ENCODE data around the gene RRP15. TPM values are rescaled to one million over a fixed set of nuclear protein-coding genes. Genes with fewer than 3 reads are reported as not detected.

Gene RRP15
- total and polyA plus RNA-seq, 9 of the 15 experiments (the other 6 are each of a cell fraction or from before 2014, with no cell fraction given), result 9.5 to 58.1 (median 29.3) TPM

- TF ChIP-seq, protein P1, sequence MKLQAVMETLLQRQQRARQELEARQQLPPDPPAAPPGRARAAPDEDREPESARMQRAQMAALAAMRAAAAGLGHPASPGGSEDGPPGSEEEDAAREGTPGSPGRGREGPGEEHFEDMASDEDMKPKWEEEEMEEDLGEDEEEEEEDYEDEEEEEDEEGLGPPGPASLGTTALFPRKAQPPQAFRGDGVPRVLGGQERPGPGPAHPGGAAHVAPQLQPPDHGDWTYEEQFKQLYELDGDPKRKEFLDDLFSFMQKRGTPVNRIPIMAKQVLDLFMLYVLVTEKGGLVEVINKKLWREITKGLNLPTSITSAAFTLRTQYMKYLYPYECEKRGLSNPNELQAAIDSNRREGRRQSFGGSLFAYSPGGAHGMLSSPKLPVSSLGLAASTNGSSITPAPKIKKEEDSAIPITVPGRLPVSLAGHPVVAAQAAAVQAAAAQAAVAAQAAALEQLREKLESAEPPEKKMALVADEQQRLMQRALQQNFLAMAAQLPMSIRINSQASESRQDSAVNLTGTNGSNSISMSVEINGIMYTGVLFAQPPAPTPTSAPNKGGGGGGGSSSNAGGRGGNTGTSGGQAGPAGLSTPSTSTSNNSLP (IDR thresholded peaks at IDR 0.05; ENCODE audit: borderline replicate concordance, low read depth, low read length), result peak; percentile 84; the same call in 1 of the 2 replicates
- TF ChIP-seq SRSF1 (IDR thresholded peaks at IDR 0.05; ENCODE audit: low read depth, low read length) (no peak), SMC3 (conservative IDR thresholded peaks at IDR 0.05; ENCODE audit: insufficient read depth, low read depth, low read length) (0 out of 2 replicates have a peak, but pooled peaks have one; percentile 20), ZNF347 (CRISPR knock-in tag; IDR thresholded peaks at IDR 0.05; ENCODE audit: low read depth) (no peak), RAD21 (CRISPR knock-in tag; conservative IDR thresholded peaks at IDR 0.05 in 1 of 2, IDR thresholded peaks at IDR 0.05 in 1 of 2) (peak; percentile 73 to 84), ZNF785 (CRISPR knock-in tag; IDR thresholded peaks at IDR 0.05) (no peak), MYNN (IDR thresholded peaks at IDR 0.05) (no peak), MYNN (CRISPR knock-in tag; IDR thresholded peaks at IDR 0.05) (no peak), KDM1A (IDR thresholded peaks at IDR 0.05) (no peak), CTCFL (IDR thresholded peaks at IDR 0.05; ENCODE audit: borderline replicate concordance, insufficient read depth, low read depth, low read length, poor library complexity, severe bottlenecking) (no peak), ZNF253 (CRISPR knock-in tag; conservative IDR thresholded peaks at IDR 0.05) (no peak), MXD1 (CRISPR knock-in tag; IDR thresholded peaks at IDR 0.05; ENCODE audit: borderline replicate concordance, poor library complexity, severe bottlenecking) (no peak), RFX7 (CRISPR knock-in tag; IDR thresholded peaks at IDR 0.05) (no peak), POLR2B (IDR thresholded peaks at IDR 0.05; ENCODE audit: low read depth, partially characterized antibody) (no peak), LARP7 (IDR thresholded peaks at IDR 0.05) (no peak), KLF13 (tag; IDR thresholded peaks at IDR 0.05; ENCODE audit: borderline replicate concordance, low read depth) (no peak), ZNF124 (CRISPR knock-in tag; IDR thresholded peaks at IDR 0.05) (no peak), DEAF1 (CRISPR knock-in tag; IDR thresholded peaks at IDR 0.05) (0 out of 2 replicates have a peak, but pooled peaks have one; percentile 16), YY1 (IDR thresholded peaks at IDR 0.05; ENCODE audit: borderline replicate concordance in 1 of 3, control insufficient read depth in 1 of 3, extremely low read depth in 1 of 3, insufficient read depth in 3 of 3, insufficient read length in 1 of 3, insufficient replicate concordance in 2 of 3, low read depth in 1 of 3, low read length in 2 of 3) (no peak), FOXJ3 (CRISPR knock-in tag; IDR thresholded peaks at IDR 0.05) (no peak)
Observed at GRCh38 chr1:218339267-218339831, 54.3 kb downstream of the RRP15 start (continued).

Measured in K562 (cell line).